D721Med (cell line): ENCODE data around the gene ATP2B2.
A peak's percentile ranks its signal among the peaks of the same experiment; 100 is the strongest.

Experiments
- DNase-seq: peaks from one replicate; pipeline ENCODE4 v3.0.0; 2011; ENCODE audit warnings: low spot score; ENCODE audit not compliant: insufficient read length
- FAIRE-seq: peaks from 2 replicates; lab custom pipeline; 2011; peaks lifted over from hg19 to GRCh38; lab: Jason Lieb, UNC
- TF ChIP-seq, protein P1 (sequence below): IDR thresholded peaks from 2 replicates; pipeline ENCODE4 v1.5.1; 2012; ENCODE audit warnings: mild to moderate bottlenecking, control low read depth; ENCODE audit not compliant: insufficient read depth; ENCODE audit errors: missing control alignments

Gene ATP2B2

GRCh38 chr3:10453431-10454163 is 51.8 kb downstream of the ATP2B2 start:
- FAIRE-seq, result no peak
- TF ChIP-seq, protein P1, sequence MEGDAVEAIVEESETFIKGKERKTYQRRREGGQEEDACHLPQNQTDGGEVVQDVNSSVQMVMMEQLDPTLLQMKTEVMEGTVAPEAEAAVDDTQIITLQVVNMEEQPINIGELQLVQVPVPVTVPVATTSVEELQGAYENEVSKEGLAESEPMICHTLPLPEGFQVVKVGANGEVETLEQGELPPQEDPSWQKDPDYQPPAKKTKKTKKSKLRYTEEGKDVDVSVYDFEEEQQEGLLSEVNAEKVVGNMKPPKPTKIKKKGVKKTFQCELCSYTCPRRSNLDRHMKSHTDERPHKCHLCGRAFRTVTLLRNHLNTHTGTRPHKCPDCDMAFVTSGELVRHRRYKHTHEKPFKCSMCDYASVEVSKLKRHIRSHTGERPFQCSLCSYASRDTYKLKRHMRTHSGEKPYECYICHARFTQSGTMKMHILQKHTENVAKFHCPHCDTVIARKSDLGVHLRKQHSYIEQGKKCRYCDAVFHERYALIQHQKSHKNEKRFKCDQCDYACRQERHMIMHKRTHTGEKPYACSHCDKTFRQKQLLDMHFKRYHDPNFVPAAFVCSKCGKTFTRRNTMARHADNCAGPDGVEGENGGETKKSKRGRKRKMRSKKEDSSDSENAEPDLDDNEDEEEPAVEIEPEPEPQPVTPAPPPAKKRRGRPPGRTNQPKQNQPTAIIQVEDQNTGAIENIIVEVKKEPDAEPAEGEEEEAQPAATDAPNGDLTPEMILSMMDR, result no peak
- DNase-seq, result no peak

DNA sequence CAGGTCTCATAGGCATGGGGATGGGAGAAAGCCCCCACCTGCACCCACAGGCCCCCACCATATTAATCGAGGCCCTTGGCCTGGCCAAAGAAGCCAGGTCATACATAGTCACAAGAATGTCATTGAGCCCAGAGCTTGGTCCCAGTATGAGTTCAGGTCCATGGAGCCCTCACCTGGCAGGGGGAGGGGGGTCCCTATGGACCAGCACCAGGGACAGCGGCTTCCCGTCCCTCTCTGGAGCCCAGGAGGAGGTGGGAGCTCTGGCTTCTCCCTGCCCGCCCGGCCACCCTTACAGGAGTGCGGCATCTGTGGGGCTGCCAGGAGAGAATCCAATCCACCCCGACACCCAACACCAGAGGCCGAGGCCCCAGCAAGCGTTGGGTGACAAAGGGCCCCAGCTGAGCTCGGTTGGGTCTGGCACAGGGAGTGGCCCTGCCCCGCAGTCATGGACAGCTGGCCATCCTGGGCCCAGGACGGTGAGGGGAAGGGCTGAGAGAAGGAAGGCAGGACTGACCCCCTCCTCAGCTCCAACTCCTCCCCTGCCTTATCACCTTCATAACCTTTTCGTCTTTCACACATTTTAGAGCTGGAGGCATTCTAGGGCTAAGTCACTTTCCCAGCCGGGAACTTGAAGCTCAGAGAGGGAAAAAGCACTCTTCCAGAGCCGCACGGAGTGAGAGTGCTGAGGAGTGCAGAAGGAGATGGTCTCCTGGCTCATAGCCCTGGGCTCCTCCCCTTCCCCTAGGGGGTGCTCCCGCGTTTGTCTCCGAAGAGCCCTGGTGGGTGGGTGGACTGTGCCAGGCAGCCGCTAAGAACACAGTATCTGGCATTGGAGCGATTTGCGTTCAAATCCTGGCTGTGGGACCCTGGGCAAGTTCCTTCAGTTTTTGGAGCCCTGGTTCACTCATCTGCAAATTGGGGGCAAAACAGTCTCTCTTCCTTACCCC is 54.6 kb downstream of the ATP2B2 start:
- DNase-seq (no peak), FAIRE-seq (no peak)
- TF ChIP-seq, protein P1, result peak; percentile 3

- FAIRE-seq, result no peak
- TF ChIP-seq, protein P1, result no peak
- no peak for DNase-seq
Observed at GRCh38 chr3:10449436-10449835, 56.0 kb downstream of the ATP2B2 start.

GRCh38 chr3:10448544-10448943 is 56.8 kb downstream of the ATP2B2 start:
- no peak for DNase-seq
- TF ChIP-seq, protein P1, result no peak
- no peak for FAIRE-seq

DNA sequence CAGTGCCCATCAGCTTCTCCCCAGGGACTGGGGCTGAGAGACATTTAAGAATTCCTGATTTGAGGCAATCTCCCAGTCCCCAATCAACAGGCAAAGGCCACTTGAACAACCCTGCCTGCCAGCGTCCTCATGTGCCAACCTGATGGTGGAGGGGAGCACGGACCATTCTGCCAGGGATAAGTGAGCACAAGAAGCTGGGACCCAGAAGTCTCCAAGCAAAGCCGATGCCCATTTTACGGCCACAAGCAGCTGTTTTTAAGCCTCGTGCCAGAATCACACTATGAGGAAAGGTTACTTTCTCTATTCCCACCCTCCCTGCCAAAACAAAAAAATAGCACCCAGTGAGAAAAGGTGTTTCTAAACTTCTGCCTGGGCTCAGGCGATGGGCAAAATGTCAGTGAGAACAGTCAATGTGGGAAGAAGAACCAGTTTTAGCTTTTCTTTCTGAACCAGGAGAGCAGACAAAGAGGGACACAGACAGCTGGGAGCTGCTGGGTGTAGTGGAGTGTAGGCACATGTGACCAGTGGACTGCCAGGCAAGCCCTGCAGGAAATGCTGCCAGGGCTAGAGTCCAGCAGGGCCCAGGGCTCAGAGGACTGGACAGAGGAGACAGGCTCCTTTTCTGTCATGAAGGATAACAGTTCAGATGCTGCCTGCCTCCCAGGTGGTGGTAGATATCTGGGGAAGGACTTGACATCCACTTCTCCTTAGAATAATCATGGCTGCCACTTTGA is 57.7 kb downstream of the ATP2B2 start:
- DNase-seq (no peak), FAIRE-seq (no peak)
- TF ChIP-seq, protein P1, result no peak

GRCh38 chr3:10447110-10447509 is 58.3 kb downstream of the ATP2B2 start:
- TF ChIP-seq, protein P1, result no peak
- FAIRE-seq (no peak), DNase-seq (no peak)
